Measurements from ENCODE around the gene TMEM174. TPM values are rescaled to one million over a fixed set of nuclear protein-coding genes. Genes with fewer than 3 reads are reported as not detected.

The TMEM174 gene
- total RNA-seq, 4 donors from 2014 or later = not detected

DNA sequence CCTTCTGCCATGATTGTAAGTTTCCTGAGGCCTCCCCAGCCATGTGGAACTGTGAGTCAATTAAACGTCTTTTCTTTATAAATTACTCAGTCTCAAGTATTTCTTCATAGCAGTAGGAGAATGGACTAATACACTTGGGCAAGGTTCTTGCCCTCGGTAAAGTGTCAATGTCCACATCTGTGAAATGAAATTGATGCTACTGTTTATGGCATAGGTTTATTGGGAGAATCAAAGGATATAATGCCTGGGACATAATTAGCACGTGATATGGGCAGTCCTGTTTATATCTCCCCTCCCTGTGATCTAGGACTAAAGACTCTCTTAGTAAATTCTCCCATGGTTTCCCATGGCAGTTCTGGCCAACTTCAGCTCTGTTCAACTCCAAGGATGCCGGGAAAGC is 19.4 kb downstream of the TMEM174 start:
- Histone ChIP-seq H3K4me1 (no peaks in the 10 kb centered on the region), H3K4me3 (no peak overlapping the region), H3K27ac (no peak overlapping the region), H3K9me3 (no peaks in the 10 kb centered on the region), H3K36me3 (no peaks in the 10 kb centered on the region), H3K27me3 (no peaks in the 10 kb centered on the region)
- TF ChIP-seq, protein P1, sequence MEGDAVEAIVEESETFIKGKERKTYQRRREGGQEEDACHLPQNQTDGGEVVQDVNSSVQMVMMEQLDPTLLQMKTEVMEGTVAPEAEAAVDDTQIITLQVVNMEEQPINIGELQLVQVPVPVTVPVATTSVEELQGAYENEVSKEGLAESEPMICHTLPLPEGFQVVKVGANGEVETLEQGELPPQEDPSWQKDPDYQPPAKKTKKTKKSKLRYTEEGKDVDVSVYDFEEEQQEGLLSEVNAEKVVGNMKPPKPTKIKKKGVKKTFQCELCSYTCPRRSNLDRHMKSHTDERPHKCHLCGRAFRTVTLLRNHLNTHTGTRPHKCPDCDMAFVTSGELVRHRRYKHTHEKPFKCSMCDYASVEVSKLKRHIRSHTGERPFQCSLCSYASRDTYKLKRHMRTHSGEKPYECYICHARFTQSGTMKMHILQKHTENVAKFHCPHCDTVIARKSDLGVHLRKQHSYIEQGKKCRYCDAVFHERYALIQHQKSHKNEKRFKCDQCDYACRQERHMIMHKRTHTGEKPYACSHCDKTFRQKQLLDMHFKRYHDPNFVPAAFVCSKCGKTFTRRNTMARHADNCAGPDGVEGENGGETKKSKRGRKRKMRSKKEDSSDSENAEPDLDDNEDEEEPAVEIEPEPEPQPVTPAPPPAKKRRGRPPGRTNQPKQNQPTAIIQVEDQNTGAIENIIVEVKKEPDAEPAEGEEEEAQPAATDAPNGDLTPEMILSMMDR (IDR thresholded peaks at IDR 0.05) = no peak
- no peak for TF ChIP-seq POLR2A (IDR thresholded peaks at IDR 0.05)
- DNase-seq = no peak
- intact Hi-C loops (cut with DNase I; ENCODE audit: low total_unique reads) = no loop called here

DNA sequence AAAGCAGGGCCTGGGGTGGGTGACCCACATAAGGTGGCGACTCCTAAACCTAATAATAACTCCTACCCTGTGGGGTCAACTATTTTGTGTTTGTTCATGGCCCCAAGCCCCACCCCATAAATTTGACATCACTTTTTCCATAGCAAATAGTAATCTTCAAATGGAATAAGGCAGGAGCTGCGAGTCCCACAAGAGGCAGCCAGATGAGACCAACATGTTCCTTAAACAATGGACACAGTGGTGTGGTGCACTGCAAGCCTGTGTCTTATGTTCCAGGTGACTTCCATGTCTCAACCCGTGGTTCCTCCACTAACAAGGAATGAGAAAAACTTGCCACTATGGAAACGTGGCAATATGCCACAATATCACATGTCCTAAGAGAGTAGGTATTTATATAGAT is 20.6 kb downstream of the TMEM174 start:
- Histone ChIP-seq H3K36me3 (no peaks in the 10 kb centered on the region), H3K27ac (no peak overlapping the region), H3K27me3 (no peaks in the 10 kb centered on the region), H3K4me1 (no peaks in the 10 kb centered on the region), H3K9me3 (no peaks in the 10 kb centered on the region), H3K4me3 (no peak overlapping the region)
- intact Hi-C loops (cut with DNase I; ENCODE audit: low total_unique reads) = no loop called here
- DNase-seq = no peak
- no peak for TF ChIP-seq POLR2A (IDR thresholded peaks at IDR 0.05)
- TF ChIP-seq, protein P1 (IDR thresholded peaks at IDR 0.05) = no peak

DNA sequence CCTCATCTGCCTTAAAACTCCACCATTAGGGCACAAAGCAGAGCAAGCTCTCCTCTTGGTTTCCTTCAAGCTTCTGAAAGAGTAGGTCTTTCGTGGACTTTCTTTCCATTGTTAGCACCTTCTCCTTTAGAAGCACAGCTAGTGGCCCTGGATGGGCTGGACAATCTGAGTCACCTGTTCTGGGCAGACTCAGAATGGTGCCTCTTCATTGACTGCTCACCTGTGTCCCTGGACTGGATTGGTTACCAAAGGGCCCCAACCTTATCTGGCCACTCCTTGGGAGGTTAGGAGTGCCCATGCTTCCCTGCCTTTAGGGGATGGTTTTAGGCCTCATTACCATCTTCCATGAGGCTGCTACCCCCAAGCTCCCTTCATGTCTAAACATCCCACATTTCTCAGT is 23.2 kb downstream of the TMEM174 start:
- TF ChIP-seq, protein P1 (IDR thresholded peaks at IDR 0.05) = no peak
- TF ChIP-seq POLR2A (IDR thresholded peaks at IDR 0.05) = no peak
- H3K9me3 ChIP-seq = no peaks in the 10 kb centered on the region
- no peak overlapping the region for H3K4me3 ChIP-seq
- no peak for DNase-seq
- no peak overlapping the region for H3K27ac ChIP-seq
- H3K27me3 ChIP-seq = no peaks in the 10 kb centered on the region
- intact Hi-C loops (cut with DNase I; ENCODE audit: low total_unique reads) = no loop called here
- H3K4me1 ChIP-seq = no peaks in the 10 kb centered on the region
- no peaks in the 10 kb centered on the region for H3K36me3 ChIP-seq

DNA sequence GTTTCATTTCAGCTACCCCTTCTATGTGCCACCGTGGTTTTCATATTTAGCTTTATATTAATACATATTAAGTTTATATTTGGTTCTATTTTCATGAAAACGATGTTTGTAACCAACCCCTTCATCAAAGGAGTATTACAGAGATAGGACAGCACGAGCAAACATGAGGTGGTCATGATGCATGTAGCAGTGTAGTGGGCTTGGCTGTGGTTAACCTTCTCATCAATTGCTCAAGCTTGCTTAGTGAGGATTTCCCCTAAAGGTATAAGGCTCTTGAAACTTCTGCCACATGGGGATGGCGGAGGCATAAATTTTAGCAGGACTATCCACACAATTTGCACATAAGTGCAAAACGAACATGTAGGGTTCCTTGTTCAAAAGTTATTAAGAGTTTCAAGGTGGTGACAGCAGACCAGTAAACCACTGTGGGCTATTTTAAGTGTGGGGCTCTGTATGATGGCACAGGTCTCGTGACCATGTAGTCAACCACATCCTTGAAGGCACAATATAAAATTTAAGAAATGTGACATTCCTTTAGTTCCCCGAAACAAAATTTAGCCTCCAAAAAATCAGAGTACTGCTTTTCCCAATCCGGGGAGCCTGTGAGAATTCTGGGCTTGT is 24.8 kb downstream of the TMEM174 start:
- intact Hi-C loops (cut with DNase I; ENCODE audit: low total_unique reads) = no loop called here
- H3K4me1 ChIP-seq = no peaks in the 10 kb centered on the region
- no peaks in the 10 kb centered on the region for H3K9me3 ChIP-seq
- TF ChIP-seq, protein P1 (IDR thresholded peaks at IDR 0.05) = no peak
- no peak for TF ChIP-seq POLR2A (IDR thresholded peaks at IDR 0.05)
- H3K4me3 ChIP-seq = no peak overlapping the region
- no peak overlapping the region for H3K27ac ChIP-seq
- no peak for DNase-seq
- no peaks in the 10 kb centered on the region for H3K36me3 ChIP-seq
- no peaks in the 10 kb centered on the region for H3K27me3 ChIP-seq

DNA sequence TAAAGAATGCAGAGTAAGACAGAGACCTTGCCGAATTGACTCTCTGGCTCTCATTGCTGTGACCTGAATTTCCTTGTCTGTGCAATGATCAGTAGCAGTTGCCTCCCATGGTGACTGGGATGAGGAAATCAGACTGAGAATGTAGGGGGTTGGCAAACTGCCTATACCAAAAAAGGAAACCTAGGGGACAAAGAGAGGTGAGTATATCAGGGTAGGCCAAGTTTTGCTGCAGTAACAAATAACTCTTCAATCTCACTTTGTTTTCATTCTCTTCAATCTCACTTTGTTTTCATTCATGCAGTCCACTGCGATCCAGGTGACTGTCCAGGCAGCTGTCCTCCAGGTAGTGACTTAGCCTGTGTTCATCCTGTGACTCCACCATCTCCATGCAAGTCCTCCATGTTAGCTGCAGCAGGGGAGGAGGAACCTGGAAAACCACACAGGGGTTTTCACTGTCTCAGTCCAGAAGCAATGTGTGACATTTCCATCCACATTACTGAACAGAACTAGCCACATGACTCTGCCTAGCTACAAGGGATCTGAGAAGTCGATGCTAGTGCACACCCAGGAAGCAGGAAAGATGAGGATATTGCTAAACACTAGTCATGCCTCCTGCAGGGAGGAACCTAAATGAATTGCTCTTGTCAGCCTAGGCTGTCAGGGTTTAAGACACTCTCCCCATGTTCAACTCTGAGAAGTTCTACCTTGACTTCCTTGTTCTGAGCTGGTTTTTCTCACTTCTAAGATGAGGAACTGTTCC is 26.0 kb downstream of the TMEM174 start:
- intact Hi-C loops (cut with DNase I; ENCODE audit: low total_unique reads) = no loop called here
- H3K4me1 ChIP-seq = no peaks in the 10 kb centered on the region
- no peak for DNase-seq
- H3K27me3 ChIP-seq = no peaks in the 10 kb centered on the region
- no peak overlapping the region for H3K27ac ChIP-seq
- no peaks in the 10 kb centered on the region for H3K36me3 ChIP-seq
- TF ChIP-seq, protein P1 (IDR thresholded peaks at IDR 0.05) = no peak
- no peak for TF ChIP-seq POLR2A (IDR thresholded peaks at IDR 0.05)
- no peaks in the 10 kb centered on the region for H3K9me3 ChIP-seq
- no peak overlapping the region for H3K4me3 ChIP-seq
